ENCODE measurements around the gene UBL7. TPM values are rescaled to one million over a fixed set of nuclear protein-coding genes. Genes with fewer than 3 reads are reported as not detected.
A peak's percentile ranks its signal among the peaks of the same experiment; 100 is the strongest.
"Not testable (repeated sequence)": the region's sequence is repeated elsewhere in the genome, so short reads cannot be mapped to it uniquely, and the experiment has no call there.

The UBL7 gene
- total RNA-seq, 1 donor from 2014 or later, result 50.1 TPM

DNA sequence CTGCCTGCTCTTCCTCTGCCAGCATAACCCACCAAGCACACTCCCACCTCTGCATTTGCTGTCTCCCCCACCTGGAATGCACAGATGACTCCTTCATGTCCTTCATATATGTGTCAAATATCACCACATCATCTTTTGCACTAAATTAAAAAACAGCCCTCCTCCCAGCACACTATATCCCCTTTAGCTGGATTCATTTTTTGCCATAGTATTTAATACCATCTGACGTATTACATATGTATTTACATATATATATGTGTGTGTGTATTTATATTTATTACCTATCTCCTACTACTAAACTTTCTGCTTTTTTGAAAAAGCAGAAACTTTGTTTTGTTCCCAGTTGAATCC, 29.4 kb upstream of the UBL7 start:
- Mint-ChIP-seq H3K27ac (ENCODE audit: unreplicated experiment) (no peak overlapping the region), H3K27me3 (ENCODE audit: low read depth) (no peaks in the 10 kb centered on the region), H3K4me3 (no peak overlapping the region), H3K9me3 (no peaks in the 10 kb centered on the region), H3K4me1 (peaks cover 7% of the 10 kb centered on the region), H3K36me3 (ENCODE audit: low read depth) (peaks cover 3% of the 10 kb centered on the region)
- no peak for DNase-seq (ENCODE audit: low read depth, low spot score)
- TF ChIP-seq, protein P1, sequence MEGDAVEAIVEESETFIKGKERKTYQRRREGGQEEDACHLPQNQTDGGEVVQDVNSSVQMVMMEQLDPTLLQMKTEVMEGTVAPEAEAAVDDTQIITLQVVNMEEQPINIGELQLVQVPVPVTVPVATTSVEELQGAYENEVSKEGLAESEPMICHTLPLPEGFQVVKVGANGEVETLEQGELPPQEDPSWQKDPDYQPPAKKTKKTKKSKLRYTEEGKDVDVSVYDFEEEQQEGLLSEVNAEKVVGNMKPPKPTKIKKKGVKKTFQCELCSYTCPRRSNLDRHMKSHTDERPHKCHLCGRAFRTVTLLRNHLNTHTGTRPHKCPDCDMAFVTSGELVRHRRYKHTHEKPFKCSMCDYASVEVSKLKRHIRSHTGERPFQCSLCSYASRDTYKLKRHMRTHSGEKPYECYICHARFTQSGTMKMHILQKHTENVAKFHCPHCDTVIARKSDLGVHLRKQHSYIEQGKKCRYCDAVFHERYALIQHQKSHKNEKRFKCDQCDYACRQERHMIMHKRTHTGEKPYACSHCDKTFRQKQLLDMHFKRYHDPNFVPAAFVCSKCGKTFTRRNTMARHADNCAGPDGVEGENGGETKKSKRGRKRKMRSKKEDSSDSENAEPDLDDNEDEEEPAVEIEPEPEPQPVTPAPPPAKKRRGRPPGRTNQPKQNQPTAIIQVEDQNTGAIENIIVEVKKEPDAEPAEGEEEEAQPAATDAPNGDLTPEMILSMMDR (conservative IDR thresholded peaks at IDR 0.05), result no peak

DNA sequence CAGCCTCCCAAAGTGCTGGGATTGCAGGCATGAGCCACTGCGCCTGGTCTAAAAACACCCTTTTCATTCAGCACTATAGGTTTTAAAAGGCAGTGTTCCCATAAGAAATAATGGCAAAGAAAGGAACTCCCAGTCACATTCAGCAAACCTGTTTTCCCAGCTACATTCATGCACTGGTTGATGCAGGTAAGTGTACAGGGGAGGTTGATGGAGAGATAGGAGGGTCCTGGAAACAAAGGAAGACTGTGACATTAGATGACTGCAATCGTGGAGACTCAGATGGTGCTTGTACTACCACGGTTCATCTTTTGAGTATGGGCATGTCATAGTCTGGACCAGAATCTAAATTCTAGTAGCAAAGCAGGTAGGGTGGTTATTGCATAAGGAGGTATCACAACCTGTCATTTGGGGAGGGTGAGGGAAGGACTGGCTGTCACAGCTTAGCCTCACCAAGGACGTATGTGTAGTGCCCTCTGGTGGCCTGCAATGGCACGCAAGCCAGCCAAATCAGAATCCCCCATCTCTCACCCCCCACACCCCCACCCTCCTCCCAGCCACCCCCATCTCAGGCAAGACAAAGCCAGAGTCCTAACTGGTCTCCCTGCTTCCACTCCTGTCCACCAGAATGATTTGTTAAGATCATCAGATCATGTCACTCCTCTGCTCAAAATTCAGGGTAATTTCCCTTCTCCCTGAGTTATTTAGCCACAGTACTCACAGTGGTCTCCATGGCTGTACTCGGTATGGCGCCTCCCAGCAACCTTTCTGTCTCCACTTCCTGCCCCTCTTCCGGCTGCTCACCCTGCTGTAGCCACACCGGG, 28.8 kb upstream of the UBL7 start:
- Mint-ChIP-seq H3K36me3 (ENCODE audit: low read depth) (peaks cover 3% of the 10 kb centered on the region), H3K27me3 (ENCODE audit: low read depth) (no peaks in the 10 kb centered on the region), H3K9me3 (no peaks in the 10 kb centered on the region), H3K4me3 (no peak overlapping the region), H3K27ac (ENCODE audit: unreplicated experiment) (no peak overlapping the region), H3K4me1 (peaks cover 7% of the 10 kb centered on the region)
- TF ChIP-seq, protein P1 (conservative IDR thresholded peaks at IDR 0.05), result peak; percentile 81
- peak; percentile 67 for DNase-seq (ENCODE audit: low read depth, low spot score)

DNA sequence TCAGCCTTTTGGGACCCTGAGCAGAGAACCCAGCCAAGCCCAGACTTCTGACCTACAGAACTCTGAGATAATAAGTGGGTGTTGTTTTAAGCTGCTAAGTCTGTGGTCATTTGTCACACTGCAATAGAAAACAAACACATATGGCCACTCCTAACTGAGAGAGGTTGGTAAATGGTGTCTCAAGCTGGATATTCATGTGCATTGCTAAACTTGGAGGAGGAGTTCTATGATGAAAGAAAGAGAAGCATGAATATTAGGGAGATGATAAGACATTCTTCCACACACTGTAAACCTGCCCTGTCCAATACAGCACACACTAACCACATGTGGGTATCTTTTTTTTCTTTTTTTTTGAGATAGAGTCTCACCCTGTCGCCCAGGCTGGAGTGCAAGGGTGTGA, 27.8 kb upstream of the UBL7 start:
- no peaks in the 10 kb centered on the region for H3K27me3 Mint-ChIP-seq (ENCODE audit: low read depth)
- peaks cover 7% of the 10 kb centered on the region for H3K4me1 Mint-ChIP-seq
- H3K36me3 Mint-ChIP-seq (ENCODE audit: low read depth), result peaks cover 3% of the 10 kb centered on the region
- no peak overlapping the region for H3K4me3 Mint-ChIP-seq
- H3K9me3 Mint-ChIP-seq, result no peaks in the 10 kb centered on the region
- TF ChIP-seq, protein P1 (conservative IDR thresholded peaks at IDR 0.05), result no peak
- H3K27ac Mint-ChIP-seq (ENCODE audit: unreplicated experiment), result no peak overlapping the region
- no peak for DNase-seq (ENCODE audit: low read depth, low spot score)

DNA sequence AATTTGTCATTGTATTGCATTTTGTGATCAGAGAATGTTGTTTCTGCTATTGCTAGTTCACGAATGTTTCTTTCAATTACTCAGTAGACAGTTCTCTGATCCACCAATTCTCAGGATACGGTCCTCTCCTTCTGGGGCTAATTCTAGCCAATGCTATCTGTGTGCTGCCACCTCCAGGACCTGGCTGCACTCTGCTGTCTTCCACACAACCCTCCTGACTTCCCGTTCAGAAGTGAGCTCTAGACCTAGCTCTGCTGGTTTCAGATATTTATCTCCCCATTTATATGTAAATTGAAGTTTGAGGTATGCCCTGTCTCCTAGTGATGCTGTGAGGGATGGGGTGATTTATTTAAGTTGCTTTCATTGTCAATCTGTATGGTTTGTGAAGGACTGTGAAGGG, 21.7 kb upstream of the UBL7 start:
- no peaks in the 10 kb centered on the region for H3K27me3 Mint-ChIP-seq (ENCODE audit: low read depth)
- H3K27ac Mint-ChIP-seq (ENCODE audit: unreplicated experiment), result no peak overlapping the region
- peaks cover 10% of the 10 kb centered on the region for H3K4me1 Mint-ChIP-seq
- H3K4me3 Mint-ChIP-seq, result no peak overlapping the region
- H3K36me3 Mint-ChIP-seq (ENCODE audit: low read depth), result peaks cover 21% of the 10 kb centered on the region
- no peak for DNase-seq (ENCODE audit: low read depth, low spot score)
- TF ChIP-seq, protein P1 (conservative IDR thresholded peaks at IDR 0.05), result peak; percentile 12
- H3K9me3 Mint-ChIP-seq, result no peaks in the 10 kb centered on the region

DNA sequence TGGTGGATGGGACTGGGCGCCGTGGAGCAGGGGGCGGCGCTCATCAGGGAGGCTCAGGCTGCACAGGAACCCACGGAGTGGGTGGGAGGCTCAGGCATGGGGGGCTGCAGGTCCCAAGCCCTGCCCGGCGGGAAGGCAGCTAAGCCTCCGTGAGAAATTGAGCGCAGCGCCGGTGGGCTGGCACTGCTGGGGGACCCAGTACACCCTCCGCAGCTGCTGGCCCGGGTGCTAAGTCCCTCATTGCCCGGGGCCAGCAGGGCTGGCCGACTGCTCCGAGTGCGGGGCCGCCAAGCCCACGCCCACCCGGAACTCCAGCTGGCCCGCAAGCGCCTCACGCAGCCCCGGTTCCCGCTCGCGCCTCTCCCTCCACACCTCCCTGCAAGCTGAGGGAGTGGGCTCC, 19.4 kb upstream of the UBL7 start:
- not testable (repeated sequence) for H3K9me3 Mint-ChIP-seq; DNase-seq (ENCODE audit: low read depth, low spot score); H3K4me3 Mint-ChIP-seq; H3K27ac Mint-ChIP-seq (ENCODE audit: unreplicated experiment); H3K27me3 Mint-ChIP-seq (ENCODE audit: low read depth); H3K4me1 Mint-ChIP-seq
- peaks cover 26% of the 10 kb centered on the region for H3K36me3 Mint-ChIP-seq (ENCODE audit: low read depth)

DNA sequence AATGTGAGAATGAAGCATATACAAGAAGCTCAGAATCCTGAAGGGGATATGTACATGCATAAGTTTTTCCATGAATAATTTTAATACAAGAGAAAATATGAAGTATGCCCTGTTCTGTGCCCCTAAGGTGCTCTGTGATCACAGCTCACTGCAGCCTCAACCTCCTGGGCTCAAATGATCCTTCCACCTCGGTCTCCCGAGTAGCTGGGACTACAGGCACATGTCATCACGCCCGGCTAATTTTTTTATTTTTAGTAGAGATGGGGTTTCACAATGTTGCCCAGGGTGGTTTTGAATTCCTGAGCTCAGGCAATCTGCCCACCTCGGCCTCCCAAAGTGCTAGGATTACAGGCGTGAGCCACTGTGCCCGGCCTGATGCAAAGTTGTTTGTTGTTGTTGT, 10.7 kb upstream of the UBL7 start:
- H3K4me1 Mint-ChIP-seq; H3K4me3 Mint-ChIP-seq; H3K9me3 Mint-ChIP-seq; DNase-seq (ENCODE audit: low read depth, low spot score); H3K27ac Mint-ChIP-seq (ENCODE audit: unreplicated experiment); H3K27me3 Mint-ChIP-seq (ENCODE audit: low read depth): not testable (repeated sequence)
- H3K36me3 Mint-ChIP-seq (ENCODE audit: low read depth), result peaks cover 24% of the 10 kb centered on the region
